ENCODE results near the gene ADGRL3. TPM values are rescaled to one million over a fixed set of nuclear protein-coding genes. Genes with fewer than 3 reads are reported as not detected.

The ADGRL3 gene
- total RNA-seq, 3 donors from 2014 or later (not counting 1 experiment from before 2014, with no cell fraction given): not detected

DNA sequence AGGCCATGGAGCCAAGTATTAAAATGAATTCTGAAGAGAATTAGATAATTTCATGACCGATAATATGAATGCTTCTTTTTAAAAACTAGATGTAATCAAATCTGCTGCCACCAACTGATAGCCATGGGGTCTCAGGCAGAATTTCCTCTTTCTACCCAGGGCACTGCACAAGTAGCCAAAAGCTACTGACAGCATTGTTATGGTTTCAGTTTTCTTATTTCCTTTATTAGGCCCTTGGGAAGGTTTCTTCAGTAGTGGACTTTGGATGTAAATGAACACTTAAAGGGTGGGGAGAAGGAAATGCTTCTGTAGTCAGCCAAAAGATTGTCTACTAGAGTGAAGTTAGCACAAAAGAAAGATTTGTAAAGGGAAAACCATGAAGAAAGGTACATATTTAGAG lies 686.0 kb downstream of the ADGRL3 start:
- H3K27ac Mint-ChIP-seq: no peak overlapping the region
- intact Hi-C loops (cut with micrococcal nuclease): no loop called here
- no peak overlapping the region for H3K4me3 Mint-ChIP-seq
- no peaks in the 10 kb centered on the region for H3K36me3 Mint-ChIP-seq
- H3K27me3 ChIP-seq (ENCODE audit: control insufficient read depth, insufficient read depth, low read length): no peaks in the 10 kb centered on the region
- H3K36me3 ChIP-seq (ENCODE audit: control insufficient read depth, insufficient read depth, low read length): no peaks in the 10 kb centered on the region
- peaks cover 14 to 17% of the 10 kb centered on the region in 2 donors for H3K9me3 Mint-ChIP-seq
- H3K27ac ChIP-seq (ENCODE audit: low read length): no peak overlapping the region
- no peaks in the 10 kb centered on the region for H3K9me3 ChIP-seq (ENCODE audit: control insufficient read depth, insufficient read depth, low read length)
- no CpG with 5 or more reads among the region's 1 CpG for WGBS (ENCODE audit: insufficient coverage)
- H3K4me1 Mint-ChIP-seq: no peaks in the 10 kb centered on the region
- no peaks in the 10 kb centered on the region for H3K27me3 Mint-ChIP-seq (ENCODE audit: low read depth in 2 of 2)
- H3K4me1 ChIP-seq (ENCODE audit: control insufficient read depth, insufficient read depth, low read length): no peaks in the 10 kb centered on the region
- DNase-seq: no peak
- no peak for ATAC-seq
- TF ChIP-seq, protein P1, sequence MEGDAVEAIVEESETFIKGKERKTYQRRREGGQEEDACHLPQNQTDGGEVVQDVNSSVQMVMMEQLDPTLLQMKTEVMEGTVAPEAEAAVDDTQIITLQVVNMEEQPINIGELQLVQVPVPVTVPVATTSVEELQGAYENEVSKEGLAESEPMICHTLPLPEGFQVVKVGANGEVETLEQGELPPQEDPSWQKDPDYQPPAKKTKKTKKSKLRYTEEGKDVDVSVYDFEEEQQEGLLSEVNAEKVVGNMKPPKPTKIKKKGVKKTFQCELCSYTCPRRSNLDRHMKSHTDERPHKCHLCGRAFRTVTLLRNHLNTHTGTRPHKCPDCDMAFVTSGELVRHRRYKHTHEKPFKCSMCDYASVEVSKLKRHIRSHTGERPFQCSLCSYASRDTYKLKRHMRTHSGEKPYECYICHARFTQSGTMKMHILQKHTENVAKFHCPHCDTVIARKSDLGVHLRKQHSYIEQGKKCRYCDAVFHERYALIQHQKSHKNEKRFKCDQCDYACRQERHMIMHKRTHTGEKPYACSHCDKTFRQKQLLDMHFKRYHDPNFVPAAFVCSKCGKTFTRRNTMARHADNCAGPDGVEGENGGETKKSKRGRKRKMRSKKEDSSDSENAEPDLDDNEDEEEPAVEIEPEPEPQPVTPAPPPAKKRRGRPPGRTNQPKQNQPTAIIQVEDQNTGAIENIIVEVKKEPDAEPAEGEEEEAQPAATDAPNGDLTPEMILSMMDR (IDR thresholded peaks at IDR 0.05): no peak
- no peak overlapping the region for H3K4me3 ChIP-seq (ENCODE audit: low read length)

DNA sequence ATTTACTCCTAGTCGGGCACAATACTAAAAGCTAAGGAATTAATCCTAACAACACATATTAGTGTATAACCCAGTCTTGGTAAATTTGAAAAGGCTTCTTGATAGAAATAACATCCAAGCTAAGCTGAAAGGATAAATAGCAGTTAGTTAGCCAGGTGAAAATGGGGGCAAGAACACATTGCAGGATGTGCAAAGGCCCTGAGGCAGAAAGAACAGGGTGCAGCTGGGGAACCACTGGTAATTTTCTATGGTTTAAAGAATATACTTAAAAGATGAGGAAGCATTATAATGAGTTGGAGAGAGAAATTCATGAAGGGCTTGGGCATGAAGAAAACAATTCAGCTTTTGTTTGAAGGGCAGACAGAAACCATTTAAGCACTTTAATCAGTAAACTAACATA lies 689.0 kb downstream of the ADGRL3 start:
- no peak overlapping the region for H3K4me3 Mint-ChIP-seq
- H3K4me1 ChIP-seq (ENCODE audit: control insufficient read depth, insufficient read depth, low read length): no peaks in the 10 kb centered on the region
- intact Hi-C loops (cut with micrococcal nuclease): no loop called here
- ATAC-seq (no peak), DNase-seq (no peak)
- no peaks in the 10 kb centered on the region for H3K27me3 Mint-ChIP-seq (ENCODE audit: low read depth in 2 of 2)
- no peaks in the 10 kb centered on the region for H3K27me3 ChIP-seq (ENCODE audit: control insufficient read depth, insufficient read depth, low read length)
- H3K27ac Mint-ChIP-seq: no peak overlapping the region
- TF ChIP-seq, protein P1 (IDR thresholded peaks at IDR 0.05): no peak
- WGBS (ENCODE audit: insufficient coverage): no CpG with 5 or more reads among the region's 1 CpG
- peaks cover 3% of the 10 kb centered on the region for H3K9me3 ChIP-seq (ENCODE audit: control insufficient read depth, insufficient read depth, low read length)
- no peaks in the 10 kb centered on the region for H3K36me3 ChIP-seq (ENCODE audit: control insufficient read depth, insufficient read depth, low read length)
- H3K9me3 Mint-ChIP-seq: peaks cover 13 to 15% of the 10 kb centered on the region in 2 donors
- no peaks in the 10 kb centered on the region for H3K36me3 Mint-ChIP-seq
- H3K27ac ChIP-seq (ENCODE audit: low read length): no peak overlapping the region
- H3K4me1 Mint-ChIP-seq: no peaks in the 10 kb centered on the region
- H3K4me3 ChIP-seq (ENCODE audit: low read length): no peak overlapping the region

- 51% methylated on average over 2 of the region's 3 CpGs for WGBS (ENCODE audit: insufficient coverage)
- no peak overlapping the region for H3K27ac ChIP-seq (ENCODE audit: low read length)
- DNase-seq: no peak
- peaks cover 3% of the 10 kb centered on the region for H3K9me3 ChIP-seq (ENCODE audit: control insufficient read depth, insufficient read depth, low read length)
- no peak for ATAC-seq
- peaks cover 16 to 21% of the 10 kb centered on the region in 2 donors for H3K9me3 Mint-ChIP-seq
- no peaks in the 10 kb centered on the region for H3K36me3 Mint-ChIP-seq
- no peaks in the 10 kb centered on the region for H3K4me1 ChIP-seq (ENCODE audit: control insufficient read depth, insufficient read depth, low read length)
- no peak overlapping the region for H3K27ac Mint-ChIP-seq
- no peaks in the 10 kb centered on the region for H3K4me1 Mint-ChIP-seq
- TF ChIP-seq, protein P1 (IDR thresholded peaks at IDR 0.05): no peak
- H3K27me3 Mint-ChIP-seq (ENCODE audit: low read depth in 2 of 2): no peaks in the 10 kb centered on the region
- H3K27me3 ChIP-seq (ENCODE audit: control insufficient read depth, insufficient read depth, low read length): no peaks in the 10 kb centered on the region
- H3K36me3 ChIP-seq (ENCODE audit: control insufficient read depth, insufficient read depth, low read length): no peaks in the 10 kb centered on the region
- intact Hi-C loops (cut with micrococcal nuclease): no loop called here
- no peak overlapping the region for H3K4me3 Mint-ChIP-seq
- no peak overlapping the region for H3K4me3 ChIP-seq (ENCODE audit: low read length)
These were observed 690.2 kb downstream of the ADGRL3 start for GRCh38 chr4:61890321-61890720.

GRCh38 chr4:61891953-61892352 lies 691.8 kb downstream of the ADGRL3 start:
- no peak for ATAC-seq
- Mint-ChIP-seq H3K4me3 (no peak overlapping the region), H3K36me3 (no peaks in the 10 kb centered on the region), H3K4me1 (no peaks in the 10 kb centered on the region), H3K27me3 (ENCODE audit: low read depth in 2 of 2) (no peaks in the 10 kb centered on the region), H3K9me3 (peaks cover 13 to 19% of the 10 kb centered on the region in 2 donors), H3K27ac (no peak overlapping the region)
- Histone ChIP-seq H3K27ac (ENCODE audit: low read length) (no peak overlapping the region), H3K36me3 (ENCODE audit: control insufficient read depth, insufficient read depth, low read length) (no peaks in the 10 kb centered on the region), H3K27me3 (ENCODE audit: control insufficient read depth, insufficient read depth, low read length) (no peaks in the 10 kb centered on the region), H3K4me1 (ENCODE audit: control insufficient read depth, insufficient read depth, low read length) (no peaks in the 10 kb centered on the region), H3K4me3 (ENCODE audit: low read length) (no peak overlapping the region), H3K9me3 (ENCODE audit: control insufficient read depth, insufficient read depth, low read length) (peaks cover 3% of the 10 kb centered on the region)
- no peak for DNase-seq
- intact Hi-C loops (cut with micrococcal nuclease): no loop called here
- TF ChIP-seq, protein P1 (IDR thresholded peaks at IDR 0.05): no peak
